VCaP (cell line): Measurements from ENCODE around the gene BTBD6.

Experiments used
- H3K27ac ChIP-seq: fragments of 450-650 bp; 2 replicates; pipeline ENCODE4 v1.5.1; 2017
- TF ChIP-seq, protein P1 (sequence below): fragments of 450-650 bp; conservative IDR thresholded peaks from 2 replicates; pipeline ENCODE4 v1.5.1; 2017; ENCODE audit warnings: mild to moderate bottlenecking, moderate library complexity

The BTBD6 gene

DNA sequence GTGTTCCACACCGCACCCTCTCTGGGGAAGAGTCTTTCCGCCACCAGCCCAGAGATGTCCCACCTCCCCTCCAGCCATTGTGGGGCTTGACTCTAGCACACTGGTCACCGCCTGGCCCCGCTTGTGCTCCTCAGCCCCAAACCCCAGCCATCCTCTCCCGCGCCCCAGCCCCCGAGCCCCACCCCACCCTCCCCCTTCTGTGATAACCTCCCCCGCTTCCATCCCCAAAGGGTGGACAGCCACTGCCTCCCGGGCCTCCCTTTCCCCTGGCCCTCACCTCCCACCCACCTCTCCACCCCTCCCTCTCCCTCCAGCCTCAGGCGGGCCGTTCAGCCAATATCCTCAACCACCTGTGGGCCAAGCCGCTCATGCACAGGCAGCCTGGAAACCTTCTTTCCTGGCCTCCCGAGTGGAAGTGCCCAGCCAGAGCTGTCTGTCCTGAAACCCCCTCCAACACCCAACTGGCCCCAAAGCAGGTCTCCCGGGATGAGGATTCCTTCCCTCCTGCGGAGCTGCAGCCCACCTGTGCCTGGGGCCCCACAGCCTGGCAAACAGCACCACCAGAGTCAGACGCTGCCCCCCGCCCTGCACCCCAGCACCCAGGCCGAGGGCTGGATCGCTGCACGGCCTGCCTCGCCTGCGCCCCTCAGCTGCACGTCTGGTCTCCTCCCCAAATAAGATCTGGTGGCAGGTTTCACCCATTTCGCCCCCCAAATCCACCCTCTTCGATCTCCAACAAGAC, 40.2 kb upstream of the BTBD6 start:
- no peak overlapping the region for H3K27ac ChIP-seq
- TF ChIP-seq, protein P1, sequence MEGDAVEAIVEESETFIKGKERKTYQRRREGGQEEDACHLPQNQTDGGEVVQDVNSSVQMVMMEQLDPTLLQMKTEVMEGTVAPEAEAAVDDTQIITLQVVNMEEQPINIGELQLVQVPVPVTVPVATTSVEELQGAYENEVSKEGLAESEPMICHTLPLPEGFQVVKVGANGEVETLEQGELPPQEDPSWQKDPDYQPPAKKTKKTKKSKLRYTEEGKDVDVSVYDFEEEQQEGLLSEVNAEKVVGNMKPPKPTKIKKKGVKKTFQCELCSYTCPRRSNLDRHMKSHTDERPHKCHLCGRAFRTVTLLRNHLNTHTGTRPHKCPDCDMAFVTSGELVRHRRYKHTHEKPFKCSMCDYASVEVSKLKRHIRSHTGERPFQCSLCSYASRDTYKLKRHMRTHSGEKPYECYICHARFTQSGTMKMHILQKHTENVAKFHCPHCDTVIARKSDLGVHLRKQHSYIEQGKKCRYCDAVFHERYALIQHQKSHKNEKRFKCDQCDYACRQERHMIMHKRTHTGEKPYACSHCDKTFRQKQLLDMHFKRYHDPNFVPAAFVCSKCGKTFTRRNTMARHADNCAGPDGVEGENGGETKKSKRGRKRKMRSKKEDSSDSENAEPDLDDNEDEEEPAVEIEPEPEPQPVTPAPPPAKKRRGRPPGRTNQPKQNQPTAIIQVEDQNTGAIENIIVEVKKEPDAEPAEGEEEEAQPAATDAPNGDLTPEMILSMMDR, result no peak

DNA sequence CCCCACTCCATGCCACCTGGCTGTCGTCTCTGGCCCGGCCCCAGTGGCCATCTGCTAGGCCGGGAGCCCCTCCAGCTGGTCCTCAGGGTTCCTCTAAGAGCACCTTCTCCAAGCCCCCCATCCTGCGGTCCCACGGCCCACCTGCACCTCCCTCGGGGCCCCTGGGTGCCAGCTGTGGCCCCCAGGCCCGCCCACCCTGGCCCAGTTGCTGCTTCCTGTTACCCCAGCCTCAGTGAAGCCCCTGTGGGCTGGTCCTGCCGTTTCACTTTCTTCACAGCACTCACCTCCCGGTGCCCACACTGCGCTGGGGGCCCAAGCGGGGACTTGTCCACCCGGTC, 39.6 kb upstream of the BTBD6 start:
- H3K27ac ChIP-seq, result no peak overlapping the region
- TF ChIP-seq, protein P1, result no peak

DNA sequence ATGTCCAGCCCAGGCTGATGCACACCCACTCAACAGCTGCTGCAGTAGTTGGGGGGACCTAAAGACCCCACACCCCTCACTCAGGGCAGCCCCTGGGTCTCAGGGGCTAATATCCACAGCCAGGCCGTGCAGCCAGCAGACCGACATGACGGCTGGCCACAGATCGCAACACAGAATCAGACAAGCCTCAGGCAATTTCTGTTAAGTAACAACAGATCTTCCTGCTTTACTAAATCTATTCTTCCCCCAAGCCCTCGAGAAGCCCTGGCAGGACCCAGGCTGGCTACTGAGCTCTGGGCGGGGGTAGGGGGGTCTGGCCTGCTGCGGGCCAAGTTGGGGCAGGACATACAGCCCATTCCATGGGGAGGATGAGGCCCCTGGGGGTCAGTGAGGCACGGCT, 39.2 kb upstream of the BTBD6 start:
- no peak overlapping the region for H3K27ac ChIP-seq
- TF ChIP-seq, protein P1, result no peak

DNA sequence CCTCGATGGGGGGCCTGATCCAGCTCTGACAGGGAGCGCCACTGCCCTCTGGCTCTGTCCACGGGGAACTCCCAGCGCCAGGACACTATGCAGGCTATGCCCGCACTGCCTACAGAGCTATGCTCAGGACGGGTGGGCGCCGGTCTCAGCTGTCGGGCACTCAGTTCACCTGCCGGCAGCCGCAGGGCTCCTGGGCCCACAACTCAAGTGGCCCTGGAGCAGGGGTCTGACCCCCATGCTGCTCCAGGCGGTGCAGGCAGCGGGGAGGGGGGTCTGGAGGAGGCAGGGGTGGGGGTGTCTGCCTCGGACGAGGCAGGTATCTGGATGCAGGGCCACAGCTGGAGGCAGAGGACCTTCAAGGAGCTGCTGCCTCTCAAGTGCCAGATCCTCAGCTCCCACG, 38.7 kb upstream of the BTBD6 start:
- TF ChIP-seq, protein P1, result no peak
- H3K27ac ChIP-seq, result no peak overlapping the region

DNA sequence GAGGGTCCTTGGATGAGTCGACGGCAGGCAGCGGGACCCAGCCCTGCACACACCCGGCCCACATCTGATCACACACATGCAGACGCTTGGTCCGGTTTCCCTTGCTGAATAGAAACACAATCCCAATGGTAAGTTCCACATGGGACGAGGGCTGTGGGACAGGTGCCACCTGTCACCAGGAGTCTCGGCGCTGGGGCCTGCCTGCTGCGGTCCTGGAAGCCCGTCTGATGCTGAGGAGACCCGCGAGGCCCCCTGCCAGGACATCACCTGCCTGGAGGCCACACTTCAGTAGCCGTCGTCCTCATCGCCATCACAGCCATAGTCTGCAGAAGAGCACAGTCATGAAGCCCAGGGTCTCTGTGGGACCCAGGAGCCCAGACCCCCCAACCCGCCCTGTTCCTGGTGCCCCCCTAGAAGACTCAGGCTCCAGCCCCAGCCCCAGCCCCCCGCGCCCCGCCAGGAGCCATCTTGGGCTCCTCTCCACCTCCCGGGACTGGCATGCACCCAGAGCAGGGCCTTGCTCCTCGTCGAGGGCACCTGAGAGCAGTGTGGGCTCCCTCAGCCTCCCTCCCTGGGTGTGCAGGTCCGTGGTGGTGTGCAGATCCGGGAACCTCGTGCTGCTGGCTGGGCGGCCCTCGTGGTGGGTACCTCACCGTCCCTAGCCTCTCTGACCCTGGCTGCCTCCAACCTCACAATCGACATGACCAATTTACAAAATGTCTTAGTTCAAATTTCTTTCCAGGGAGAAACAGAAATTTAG, 37.9 kb upstream of the BTBD6 start:
- TF ChIP-seq, protein P1, result no peak

DNA sequence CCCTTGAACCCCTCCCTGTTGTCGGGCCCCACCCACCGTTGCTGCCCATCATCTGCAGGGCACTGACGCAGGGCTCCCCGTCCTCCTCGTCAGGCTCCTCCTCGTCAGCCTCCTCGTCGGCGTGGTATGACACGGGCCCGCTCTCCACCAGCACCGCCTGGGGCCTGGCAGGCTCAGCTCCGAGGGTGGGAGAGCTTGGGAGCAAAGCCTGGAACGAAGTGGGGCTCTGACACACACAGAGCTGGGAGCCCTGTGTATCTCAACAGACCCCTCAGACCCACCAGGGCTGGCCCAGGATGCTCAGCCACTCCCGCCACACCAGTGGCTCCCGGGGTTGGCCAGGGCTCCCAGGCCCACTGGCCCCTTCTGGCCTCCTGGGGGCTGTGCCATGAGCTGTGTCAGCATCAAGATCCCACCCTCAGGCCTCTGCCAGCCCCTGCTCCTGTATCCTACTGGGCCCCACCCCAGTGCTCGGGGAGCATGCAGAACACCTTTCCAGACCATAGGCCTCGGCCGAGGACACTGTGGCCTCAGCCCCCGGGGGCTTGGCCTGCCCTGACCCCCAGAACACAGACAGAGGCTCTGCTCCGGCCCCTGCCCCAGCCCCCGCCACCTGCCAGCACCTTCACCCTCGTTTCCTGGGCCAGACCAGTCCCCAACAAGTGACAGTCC, 37.1 kb upstream of the BTBD6 start:
- TF ChIP-seq, protein P1, result no peak
- no peak overlapping the region for H3K27ac ChIP-seq

More for the DNA sequence above, 37.9 kb upstream of the BTBD6 start:
- no peak overlapping the region for H3K27ac ChIP-seq

DNA sequence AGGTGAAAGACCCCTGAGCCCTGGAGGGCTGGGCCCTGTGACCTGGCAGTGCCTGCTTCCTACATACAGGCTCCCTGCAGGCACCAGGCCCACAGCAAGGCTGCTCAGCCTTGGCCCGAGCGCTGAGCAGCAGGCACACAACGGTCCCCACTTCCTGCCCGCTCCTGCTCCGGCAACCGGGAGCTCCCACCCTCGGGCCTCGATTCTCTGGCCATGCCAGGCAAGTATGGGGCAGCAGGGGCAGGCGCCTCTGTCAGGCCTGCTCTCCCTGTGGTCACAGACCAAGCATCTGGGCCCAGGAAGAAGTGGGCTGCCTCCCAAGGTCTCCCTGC, 36.6 kb upstream of the BTBD6 start:
- TF ChIP-seq, protein P1, result no peak
- no peak overlapping the region for H3K27ac ChIP-seq
